Activated CD4-positive, alpha-beta T cell treated with anti-CD3 and anti-CD28 coated beads, Interleukin-2, amount 50 U/mL, for 16 hours (primary cell): ENCODE results near the gene ZFC3H1.
A peak's percentile ranks its signal among the peaks of the same experiment; 100 is the strongest.

ENCODE experiments used
- DNase-seq: peaks from one replicate; pipeline ENCODE4 v3.0.0-alpha.2; 2020

Gene ZFC3H1

DNA sequence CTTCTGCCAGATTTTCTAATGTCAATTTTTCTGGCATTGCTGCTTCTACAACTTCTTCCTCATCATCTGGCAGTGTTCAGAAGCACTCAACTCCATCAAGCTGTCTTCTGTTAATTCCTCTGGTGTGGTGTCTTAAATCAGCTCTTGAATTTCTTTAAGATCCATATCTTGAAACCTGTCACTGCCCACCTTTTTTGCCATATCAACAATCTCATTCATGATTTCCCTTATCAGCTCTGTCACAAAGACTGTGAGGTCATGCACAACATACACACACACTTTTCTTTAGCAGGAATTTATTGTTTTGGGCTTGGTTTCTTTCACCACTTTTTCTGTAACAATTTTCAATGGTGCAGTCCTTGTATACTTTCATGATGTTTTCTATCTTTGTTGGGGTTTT lies 7.7 kb upstream of the ZFC3H1 start:
- DNase-seq = no peak

DNA sequence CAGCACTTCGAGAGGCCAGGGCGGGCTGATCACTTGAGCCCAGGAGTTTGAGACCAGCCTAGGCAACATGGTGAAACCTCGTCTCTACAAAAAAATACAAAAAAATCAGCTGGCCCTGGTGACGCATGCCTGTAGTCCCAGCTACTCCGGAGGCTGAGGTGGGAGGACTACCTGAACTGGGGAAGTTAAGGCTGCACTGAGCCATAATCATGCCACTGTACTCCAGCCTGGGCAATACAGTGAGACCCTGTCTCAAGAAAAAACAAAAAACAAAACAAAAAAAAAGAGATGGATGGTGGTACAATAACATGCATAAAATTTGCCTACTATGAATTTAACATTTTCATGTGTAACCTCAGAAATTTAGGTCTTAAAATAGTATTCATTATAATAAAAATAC lies 2.6 kb upstream of the ZFC3H1 start:
- no peak for DNase-seq

DNA sequence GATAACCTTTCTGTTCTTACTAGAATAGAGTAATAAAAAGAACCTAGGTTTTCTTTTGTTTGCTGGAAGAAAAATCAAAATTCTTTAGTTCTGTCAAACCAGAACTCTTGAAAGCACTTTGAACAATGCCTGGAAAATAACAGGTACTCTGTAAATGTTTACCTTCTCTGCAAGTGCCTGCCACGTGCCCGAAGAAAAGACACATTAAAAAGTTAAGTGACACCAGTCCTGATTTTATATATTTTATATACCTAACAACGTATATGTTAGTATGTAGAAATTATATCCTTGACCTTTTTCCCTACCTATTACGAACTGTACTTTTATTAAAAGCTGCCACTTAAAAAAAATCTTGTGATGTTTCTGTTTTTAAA lies 1.4 kb upstream of the ZFC3H1 start:
- DNase-seq = no peak

DNA sequence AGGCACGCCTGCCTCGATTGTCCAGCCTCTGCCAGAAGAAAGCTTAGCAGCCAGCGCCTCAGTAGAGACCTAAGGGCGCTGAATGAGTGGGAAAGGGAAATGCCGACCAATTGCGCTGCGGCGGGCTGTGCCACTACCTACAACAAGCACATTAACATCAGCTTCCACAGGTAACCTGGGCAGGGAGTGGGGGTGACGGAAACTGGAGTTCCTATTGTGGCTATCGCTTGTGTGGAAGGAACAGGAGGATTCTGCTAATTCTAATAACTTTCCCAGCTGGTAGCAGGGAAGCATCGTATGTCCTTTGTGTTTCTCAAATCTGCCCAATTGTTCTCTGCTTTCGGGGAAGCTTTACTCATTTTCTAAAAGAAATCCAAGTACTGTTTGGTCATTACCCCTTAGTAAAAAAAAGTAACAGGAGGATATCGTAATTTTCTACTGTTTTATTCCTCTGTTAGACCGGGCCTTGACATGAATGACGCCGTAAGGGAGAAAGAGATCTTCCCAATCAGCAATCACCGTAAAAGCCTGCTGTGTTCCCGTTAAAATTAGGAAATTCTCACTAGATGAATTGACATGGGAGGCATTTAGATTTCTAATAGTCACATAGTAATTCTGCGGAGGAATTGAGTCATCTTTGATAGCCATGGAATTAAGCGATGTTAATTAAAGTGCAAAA lies 902 bp upstream of the ZFC3H1 start:
- DNase-seq = no peak

GRCh38 chr12:71662849-71663560 lies 643 bp downstream of the ZFC3H1 start:
- peak; percentile 82 for DNase-seq

DNA sequence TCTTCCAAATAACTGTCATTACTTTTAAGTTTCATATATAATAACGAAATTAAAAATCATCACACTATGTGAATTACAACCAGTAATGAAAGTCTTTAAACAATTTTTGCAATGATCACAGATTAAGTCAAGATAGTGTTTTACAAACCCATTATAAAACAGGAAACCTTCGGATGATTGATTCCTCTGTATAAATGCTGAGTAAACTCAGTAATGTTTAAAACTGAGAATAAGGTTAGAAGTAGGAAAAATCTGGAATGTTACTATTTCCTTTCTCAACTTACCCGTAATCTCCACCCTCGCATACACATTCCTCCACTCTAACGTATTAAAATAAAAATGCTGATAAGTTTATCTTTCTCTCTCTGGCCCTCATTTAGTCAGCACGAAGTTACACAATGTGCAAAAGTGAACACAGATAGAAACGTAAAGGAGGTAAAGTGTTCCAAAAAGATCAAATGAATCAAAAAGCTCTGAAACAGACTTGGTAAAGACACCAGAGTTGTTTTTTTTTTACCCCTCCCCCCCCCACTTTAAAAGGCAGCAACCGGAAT lies 1.6 kb downstream of the ZFC3H1 start:
- no peak for DNase-seq

- no peak for DNase-seq
Measured at GRCh38 chr12:71656740-71657139, 6.9 kb downstream of the ZFC3H1 start.

GRCh38 chr12:71655907-71656306 lies 7.7 kb downstream of the ZFC3H1 start:
- DNase-seq = no peak

DNA sequence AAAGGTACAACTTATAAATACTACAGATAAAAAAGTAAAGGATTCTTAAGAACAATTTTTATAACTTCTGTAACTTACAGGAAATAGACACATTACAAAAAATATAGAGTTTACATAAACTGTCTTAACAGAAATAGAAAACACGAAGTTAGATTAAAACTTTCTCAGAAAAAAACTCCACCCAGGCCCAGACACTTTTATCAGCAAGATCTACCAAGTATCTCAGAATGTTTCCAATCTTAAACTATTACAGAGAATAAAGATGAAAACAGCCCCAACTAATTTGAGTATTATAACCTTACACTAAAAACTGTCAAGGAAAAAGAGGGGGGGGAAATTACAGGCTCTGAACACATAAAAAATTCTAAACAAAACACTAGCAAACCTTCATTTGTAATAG lies 8.2 kb downstream of the ZFC3H1 start:
- no peak for DNase-seq

DNA sequence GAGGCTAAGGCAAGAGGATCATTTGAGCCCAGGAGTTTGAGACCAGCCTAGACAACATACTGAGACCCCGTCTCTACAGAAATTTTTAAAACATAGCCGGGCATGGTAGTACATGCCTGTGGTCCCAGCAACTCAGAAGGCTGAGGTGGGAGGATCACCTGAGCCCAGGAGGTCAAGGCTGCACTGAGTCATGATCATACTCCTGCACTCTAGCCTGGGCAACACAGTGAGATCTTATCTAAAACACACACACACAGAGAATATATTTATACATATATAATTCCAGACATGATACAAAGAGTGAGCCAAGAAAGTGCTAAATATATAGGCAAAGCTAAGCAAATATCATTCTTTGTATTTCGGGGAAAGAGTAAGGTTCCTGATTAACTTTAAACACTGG lies 9.4 kb downstream of the ZFC3H1 start:
- no peak for DNase-seq

DNA sequence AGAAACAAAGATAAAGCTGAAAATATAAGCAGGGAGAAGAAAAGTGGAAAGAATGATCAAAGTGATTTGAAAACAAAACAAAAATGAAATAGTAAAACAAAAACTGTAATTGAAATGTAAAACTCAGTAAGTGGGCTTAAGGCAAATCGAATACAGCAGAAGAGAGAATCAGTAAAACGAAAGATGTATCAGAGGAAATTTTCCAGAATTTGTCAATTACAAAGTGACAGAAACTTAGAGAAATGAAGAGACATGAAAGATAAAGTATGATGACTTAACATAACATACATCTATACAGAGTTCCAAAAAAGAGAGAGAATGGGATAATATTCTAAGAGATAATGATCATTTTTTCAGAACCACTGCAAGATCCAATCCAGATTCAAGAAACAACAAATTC lies 10.5 kb downstream of the ZFC3H1 start:
- DNase-seq = no peak

DNA sequence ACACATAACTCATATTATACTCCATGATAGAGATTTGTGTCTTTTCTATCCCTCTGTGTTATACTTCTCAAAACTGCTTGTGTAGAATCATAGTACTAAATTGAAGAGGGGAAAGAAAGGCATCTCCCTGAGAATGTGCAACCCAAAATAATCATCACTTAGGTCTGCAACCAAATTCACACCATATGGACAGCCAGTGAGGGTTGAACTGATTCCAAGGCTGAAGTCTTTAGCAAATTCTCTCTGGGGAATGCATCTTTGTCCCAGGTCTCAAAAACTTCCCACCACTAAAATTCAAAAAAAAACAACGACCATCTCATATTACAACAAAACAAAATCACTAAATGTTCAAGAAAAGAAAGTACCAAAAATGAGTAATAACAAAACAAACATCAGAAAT lies 11.0 kb downstream of the ZFC3H1 start:
- no peak for DNase-seq

DNA sequence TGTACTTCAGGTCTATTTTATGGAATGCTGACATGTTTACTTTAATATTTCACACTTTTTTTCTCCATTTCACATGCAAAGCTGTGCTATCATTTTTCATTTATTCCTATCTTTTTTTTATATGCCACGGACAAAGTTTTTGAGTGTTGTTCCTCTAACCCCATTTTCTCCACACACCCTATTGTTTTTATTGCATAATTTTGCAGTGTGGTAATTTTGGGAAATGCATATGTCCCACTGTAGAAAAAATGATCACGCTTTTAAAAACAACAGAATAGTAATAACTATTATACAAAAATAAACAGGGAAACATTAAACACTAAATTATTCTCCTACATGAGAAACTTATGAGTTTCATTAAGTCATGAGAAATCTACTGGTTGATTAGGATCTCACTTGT lies 14.2 kb downstream of the ZFC3H1 start:
- DNase-seq = no peak

DNA sequence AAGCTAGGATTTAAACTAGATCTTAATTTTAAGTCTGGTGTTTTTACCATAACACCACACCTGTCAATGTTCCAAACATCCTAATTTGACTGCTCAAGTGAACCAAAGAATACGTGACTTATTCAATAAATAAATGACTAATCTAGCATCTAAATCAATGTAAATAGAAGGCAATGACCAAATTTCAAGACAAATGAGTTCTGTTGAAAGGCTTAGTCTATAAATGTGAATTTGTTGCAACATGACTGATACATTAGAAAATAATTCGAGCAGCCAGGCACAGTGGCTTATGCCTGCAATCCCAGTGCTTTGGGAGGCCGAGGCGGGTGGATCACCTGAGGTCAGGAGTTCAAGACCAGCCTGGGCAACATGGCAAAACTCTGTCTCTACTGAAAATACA lies 15.1 kb downstream of the ZFC3H1 start:
- DNase-seq = no peak

DNA sequence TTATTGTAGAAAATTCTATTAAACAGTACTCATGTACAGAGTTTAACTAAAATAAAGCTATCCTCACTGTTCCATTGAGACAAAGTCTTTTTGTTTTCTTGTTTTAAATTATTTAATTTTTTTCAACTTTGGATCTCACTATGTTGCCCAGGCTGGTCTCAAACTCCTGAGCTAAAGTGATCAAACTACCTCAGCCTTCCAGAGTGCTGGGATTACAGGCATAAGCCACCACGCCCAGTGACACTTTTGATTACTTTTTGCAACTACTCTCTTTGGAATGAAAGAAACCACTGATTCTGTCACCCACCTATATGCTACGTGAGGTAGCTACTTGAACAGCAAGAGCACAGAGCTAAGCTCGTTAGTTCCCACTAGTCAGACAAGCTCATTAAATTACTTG lies 17.1 kb downstream of the ZFC3H1 start:
- DNase-seq = no peak

GRCh38 chr12:71645268-71645667 lies 18.4 kb downstream of the ZFC3H1 start:
- DNase-seq = no peak

DNA sequence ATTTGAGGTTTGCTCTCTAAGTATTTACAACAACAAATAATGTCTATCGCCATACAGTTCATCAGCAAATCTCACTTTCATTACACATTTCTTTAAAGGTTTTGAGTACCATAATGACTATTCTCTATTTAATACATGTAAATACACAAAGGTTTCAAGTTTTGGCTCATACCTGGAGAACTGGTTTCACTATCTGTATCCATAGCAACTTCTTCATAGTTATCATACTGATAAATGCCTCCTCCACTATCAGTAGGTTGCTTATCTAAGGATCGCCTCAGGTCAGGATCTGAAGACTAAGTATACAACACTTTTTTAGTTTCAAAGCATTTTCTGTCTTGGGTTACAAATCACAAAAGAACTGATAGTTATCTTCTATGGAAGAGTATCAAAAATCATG lies 21.4 kb downstream of the ZFC3H1 start:
- peak; percentile 46 for DNase-seq

DNA sequence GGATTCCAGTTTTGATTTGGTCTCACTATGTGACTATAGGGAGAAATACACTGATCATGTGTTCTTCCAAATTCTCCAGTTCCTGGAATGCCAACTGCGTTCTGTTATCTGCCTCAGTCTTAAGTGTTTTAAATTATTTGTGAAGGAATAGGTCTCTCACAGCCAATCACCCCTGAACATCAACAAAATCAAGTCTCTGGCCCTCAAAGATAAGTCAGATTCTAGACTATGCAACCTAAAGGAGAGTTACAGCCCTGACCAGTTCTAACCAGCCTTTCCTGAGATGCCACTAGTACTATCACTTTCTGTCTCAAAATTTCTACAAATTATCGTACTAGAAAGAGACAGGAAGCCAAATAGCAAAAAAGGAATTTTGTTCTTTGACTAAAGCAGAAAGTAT lies 22.3 kb downstream of the ZFC3H1 start:
- no peak for DNase-seq

- no peak for DNase-seq
Measured at GRCh38 chr12:71640316-71640715, 23.3 kb downstream of the ZFC3H1 start.

DNA sequence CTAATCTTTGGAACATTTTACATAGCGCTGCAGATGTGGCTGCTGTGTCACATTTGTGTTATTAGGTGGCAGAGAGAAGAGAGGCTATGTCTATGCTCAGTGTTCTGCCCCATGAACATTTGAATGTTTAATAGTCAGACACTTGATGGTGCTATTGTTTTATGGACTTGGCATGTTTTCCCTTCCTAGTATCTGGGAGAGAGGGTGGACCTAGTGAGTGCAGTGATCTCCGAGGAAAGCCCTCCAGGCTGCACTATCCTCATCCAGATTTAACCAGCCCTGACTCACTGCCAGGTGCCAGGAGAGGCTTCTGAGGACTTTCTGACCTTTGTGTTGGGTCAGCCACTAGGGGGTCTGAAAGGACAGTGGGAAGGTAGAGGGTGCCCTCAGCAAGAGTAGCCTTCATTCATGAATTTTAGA lies 24.3 kb downstream of the ZFC3H1 start:
- no peak for DNase-seq

GRCh38 chr12:71638499-71638898 lies 25.1 kb downstream of the ZFC3H1 start:
- DNase-seq = no peak

DNA sequence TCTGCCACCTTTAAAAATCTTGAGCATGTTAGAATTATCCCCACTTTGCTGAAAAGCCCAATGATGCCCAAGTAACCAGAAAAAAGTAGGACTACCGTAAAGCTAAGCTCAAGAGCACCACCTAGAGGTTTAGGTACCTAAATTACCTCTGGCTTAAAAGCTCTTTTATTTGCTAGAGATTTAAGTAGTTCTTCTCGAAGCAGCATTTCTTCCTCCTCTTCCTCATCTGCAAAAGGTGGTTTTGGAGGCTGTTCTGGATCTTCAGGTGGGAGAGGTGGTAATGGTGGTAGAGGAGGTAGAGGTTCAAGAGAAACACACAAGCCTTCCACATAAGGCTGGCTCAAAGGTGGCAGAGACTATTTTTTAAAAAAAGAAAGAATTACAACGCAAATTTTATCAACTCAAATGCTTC lies 26.9 kb downstream of the ZFC3H1 start:
- peak; percentile 58 for DNase-seq

DNA sequence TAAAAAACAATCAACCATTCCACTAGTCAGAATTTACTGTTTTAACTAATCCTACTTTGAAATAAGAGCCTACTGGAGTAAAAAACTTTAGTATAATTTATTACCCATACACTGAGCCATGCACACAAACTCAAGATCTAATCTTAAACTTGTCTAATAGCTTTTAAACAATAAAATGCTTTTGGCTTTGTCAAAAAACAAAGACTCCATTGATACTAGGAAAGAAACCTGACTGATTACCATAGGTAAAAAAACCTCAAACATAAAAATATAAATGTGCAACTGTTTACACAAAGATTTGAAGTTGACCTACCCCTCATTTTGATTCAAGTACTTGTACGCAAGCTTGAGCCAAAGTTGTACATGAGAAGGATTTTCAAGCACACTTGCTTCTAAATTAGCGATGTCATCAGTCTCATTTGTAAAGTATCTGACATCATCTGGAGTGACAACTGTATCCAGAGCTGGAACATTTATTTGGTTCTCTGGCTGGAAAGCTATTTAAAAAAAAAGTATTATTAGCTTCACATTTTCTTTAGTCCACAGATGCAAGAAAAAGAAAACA lies 36.1 kb downstream of the ZFC3H1 start:
- DNase-seq = no peak

DNA sequence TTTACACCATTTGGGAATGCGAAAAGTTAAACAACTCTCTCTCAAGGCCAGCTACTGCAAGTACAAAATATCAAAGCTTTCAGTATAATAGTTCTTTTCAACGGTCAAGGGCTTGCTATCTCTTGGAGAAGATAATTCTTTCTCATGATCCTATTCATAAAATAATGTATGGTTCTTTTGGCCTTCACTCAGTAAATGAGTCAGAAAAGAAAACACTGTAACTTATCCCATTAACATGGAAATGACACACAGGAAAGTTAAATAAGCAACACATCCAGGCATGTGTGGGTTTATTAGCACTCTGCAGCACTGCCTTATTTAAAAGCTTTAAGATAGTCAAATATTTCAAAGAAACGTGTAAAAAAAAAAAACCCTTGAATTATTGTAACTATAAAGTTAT lies 36.9 kb downstream of the ZFC3H1 start:
- no peak for DNase-seq
